GM10266 (cell line): ENCODE measurements around the gene TCF12.

Source experiments
- DNase-seq: peaks from one replicate; pipeline ENCODE4 v3.0.0; 2012; ENCODE audit errors: extremely low spot score
- TF ChIP-seq, protein P1 (sequence below): IDR thresholded peaks from 2 replicates; pipeline ENCODE4 v1.5.1; 2012; ENCODE audit warnings: mild to moderate bottlenecking, low read depth; ENCODE audit not compliant: control insufficient read depth, insufficient read depth; ENCODE audit errors: missing control alignments

The TCF12 gene

DNA sequence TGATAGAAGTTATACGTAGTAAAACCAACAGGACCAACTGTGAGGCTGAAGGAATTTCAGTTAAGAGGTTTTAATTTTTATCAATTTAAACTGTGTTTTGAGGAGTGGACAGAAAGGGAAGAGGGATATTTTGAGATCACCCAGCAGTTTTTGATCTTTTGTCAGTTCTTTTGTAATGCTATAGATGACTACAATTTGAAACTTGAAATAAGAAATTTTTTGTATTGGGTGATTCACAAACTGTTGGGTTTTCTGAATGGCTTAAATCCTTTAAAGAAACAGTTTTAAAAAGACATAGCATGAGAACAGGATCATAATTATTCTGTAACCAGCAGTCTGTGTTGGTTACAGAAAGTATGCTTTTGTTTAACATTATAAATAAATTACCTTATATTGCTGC is 67.4 kb downstream of the TCF12 start:
- TF ChIP-seq, protein P1, sequence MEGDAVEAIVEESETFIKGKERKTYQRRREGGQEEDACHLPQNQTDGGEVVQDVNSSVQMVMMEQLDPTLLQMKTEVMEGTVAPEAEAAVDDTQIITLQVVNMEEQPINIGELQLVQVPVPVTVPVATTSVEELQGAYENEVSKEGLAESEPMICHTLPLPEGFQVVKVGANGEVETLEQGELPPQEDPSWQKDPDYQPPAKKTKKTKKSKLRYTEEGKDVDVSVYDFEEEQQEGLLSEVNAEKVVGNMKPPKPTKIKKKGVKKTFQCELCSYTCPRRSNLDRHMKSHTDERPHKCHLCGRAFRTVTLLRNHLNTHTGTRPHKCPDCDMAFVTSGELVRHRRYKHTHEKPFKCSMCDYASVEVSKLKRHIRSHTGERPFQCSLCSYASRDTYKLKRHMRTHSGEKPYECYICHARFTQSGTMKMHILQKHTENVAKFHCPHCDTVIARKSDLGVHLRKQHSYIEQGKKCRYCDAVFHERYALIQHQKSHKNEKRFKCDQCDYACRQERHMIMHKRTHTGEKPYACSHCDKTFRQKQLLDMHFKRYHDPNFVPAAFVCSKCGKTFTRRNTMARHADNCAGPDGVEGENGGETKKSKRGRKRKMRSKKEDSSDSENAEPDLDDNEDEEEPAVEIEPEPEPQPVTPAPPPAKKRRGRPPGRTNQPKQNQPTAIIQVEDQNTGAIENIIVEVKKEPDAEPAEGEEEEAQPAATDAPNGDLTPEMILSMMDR: no peak
- DNase-seq: no peak

DNA sequence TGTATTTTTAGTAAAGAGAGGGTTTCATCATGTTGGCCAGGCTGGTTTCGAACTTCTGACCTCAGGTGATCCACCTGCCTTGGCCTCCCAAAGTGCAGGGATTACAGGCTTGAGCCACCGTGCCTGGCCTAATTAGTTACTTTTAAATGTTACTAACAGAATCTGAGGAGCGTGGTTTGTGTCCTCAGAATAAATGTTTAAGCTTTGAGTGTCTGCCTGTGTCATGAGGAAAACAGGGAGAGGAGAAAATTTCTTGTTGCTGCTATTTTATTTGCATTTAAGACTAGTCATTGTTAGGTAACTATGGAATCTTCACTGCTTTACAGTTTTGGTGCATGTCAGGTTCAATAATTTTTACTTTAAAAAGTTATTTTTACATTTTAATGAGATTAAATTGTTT is 68.8 kb downstream of the TCF12 start:
- DNase-seq: no peak
- TF ChIP-seq, protein P1: no peak

DNA sequence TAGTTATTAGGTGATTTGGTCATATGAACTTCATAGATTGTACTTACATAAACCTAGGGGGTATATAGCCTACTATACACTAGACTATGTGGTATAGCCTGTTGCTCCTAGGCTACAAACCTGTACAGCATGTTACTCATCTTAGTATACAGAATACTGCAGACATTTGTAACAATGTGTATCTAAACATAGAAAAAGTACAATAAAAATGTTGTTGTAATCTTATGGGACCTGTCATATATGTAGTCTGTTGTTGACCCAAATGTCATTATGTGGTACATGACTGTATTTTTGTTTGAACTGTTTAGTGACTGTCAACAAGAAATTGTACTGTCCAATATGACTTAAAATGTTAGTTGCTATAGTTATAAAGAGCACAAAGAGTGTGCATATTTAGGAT is 69.8 kb downstream of the TCF12 start:
- TF ChIP-seq, protein P1: no peak
- no peak for DNase-seq

DNA sequence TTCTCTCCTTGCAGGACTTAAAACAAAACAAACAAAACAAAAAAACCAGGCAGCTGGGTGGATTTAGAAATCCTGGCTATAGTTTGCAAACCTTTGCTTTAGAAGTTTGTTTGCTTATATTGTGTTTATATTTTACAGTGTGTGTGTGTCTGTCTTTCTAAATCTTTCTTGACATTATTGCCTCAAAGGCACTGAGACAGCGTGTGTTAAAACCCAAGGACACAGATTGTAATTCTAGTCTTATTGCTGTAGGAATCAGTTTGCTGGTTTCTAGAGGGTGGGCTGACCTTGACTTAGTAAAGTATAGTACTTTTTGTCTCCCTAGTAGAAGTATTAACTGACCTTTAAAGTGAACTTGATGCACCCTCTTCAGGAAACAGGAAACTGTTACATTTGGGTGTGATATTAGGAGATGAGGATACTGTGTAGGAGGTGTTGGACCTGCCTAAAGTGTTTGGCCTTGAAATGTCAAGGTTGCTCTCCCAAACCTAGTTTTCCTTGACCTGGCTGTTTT is 71.0 kb downstream of the TCF12 start:
- no peak for DNase-seq
- TF ChIP-seq, protein P1: no peak

DNA sequence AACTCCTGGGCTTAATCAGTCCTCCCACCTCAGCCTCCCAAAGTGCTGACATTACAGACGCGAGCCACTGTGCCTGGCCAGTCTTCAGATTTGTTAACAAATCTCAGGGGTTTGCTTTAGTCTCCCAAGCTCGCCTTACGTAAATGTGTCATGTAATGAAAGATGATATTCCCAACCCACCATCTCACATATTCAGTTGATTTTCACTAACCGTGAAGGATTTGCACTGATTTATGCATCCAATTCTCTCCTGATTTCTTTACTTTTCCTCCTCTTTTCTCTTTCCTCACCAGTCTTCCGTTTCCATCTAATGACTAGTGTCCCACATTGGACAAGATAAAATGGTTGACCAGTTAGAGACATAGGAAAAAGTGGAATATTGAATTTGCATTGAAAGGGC is 72.6 kb downstream of the TCF12 start:
- TF ChIP-seq, protein P1: no peak
- no peak for DNase-seq

DNA sequence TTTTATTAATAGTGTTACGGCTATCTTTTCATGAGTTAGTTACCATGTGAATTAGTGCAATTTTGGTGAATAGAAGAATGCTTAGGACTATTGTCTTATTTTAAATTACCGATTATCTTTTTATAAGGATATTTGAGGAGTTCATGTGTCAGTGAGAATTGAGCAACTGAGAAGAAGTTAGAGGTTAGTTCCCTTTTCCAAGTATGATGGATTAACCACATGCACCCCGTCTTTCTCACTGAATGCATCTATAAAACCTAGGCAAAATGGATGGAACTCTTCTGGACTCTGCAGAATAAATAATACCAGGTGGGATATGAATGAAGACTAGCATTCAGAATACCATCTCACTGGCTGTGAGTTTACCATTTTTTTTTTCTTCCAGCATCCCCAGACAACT is 74.3 kb downstream of the TCF12 start:
- DNase-seq: no peak
- TF ChIP-seq, protein P1: no peak

DNA sequence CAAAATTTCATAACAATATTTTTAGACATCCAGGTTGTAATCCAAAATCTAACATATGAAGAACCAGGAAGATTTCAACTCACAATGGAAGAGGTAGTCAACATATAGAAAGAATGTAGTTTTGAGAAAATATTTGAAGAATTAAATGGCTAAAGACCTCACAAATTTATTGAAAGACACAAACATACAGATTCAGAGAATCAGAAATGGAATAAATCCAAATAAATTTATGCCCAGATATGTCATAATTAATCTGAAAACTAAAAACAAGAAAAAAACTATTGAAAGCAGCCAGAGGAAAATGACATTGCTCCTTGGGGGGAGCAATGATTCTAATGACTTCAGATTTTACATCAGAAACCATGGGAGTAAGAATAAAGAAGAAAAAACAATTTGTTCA is 75.8 kb downstream of the TCF12 start:
- no peak for DNase-seq
- TF ChIP-seq, protein P1: no peak
